Measurements from ENCODE around the gene HMCN1.

DNA sequence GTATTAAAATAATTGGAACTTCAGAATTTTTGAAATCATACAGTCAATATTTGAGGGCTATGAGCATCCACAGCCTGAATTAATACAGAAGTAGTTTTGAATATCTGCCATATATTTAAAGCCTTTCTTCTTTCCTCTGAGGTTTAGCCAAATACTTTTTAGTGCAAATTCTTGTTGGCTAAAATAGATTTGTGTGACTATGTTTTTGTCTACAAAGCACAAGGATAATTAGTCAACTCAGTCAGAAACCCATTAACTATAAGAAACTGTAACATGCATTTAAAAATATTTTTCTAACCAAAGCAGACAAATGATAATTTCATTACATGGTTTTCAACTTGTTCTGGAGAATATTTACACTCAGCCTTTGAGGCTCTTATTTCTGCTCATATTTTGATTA lies 408.7 kb downstream of the HMCN1 start:
- TF ChIP-seq BHLHE40 (IDR thresholded peaks at IDR 0.05; ENCODE audit: borderline replicate concordance) (no peak), SP1 (IDR thresholded peaks at IDR 0.05) (no peak), SUZ12 (IDR thresholded peaks at IDR 0.05) (no peak), PKNOX1 (IDR thresholded peaks at IDR 0.05) (no peak), FOXM1 (IDR thresholded peaks at IDR 0.05; ENCODE audit: borderline replicate concordance) (no peak), L3MBTL2 (conservative IDR thresholded peaks at IDR 0.05) (no peak), TARDBP (IDR thresholded peaks at IDR 0.05) (no peak), FOXA1 (IDR thresholded peaks at IDR 0.05) (no peak), HDGF (IDR thresholded peaks at IDR 0.05; ENCODE audit: borderline replicate concordance) (no peak), CTBP1 (IDR thresholded peaks at IDR 0.05; ENCODE audit: borderline replicate concordance) (no peak), FOXK2 (IDR thresholded peaks at IDR 0.05) (no peak), ARNT (IDR thresholded peaks at IDR 0.05) (no peak), ELF4 (IDR thresholded peaks at IDR 0.05) (no peak), NFRKB (IDR thresholded peaks at IDR 0.05) (no peak)
